ENCODE measurements around the gene NPAS2. TPM values are rescaled to one million over a fixed set of nuclear protein-coding genes. Genes with fewer than 3 reads are reported as not detected.

The NPAS2 gene
- total and polyA plus RNA-seq, 2 donors (not counting 3 experiments of a cell fraction or from before 2014, with no cell fraction given) = 29.0 to 53.9 TPM

- Histone ChIP-seq H3K79me2 (ENCODE audit: control insufficient read depth, insufficient read depth, low read length) (peaks cover 11% of the 10 kb centered on the region), H3K27me3 (ENCODE audit: control insufficient read depth in 2 of 2, insufficient read depth in 2 of 2, low read length in 2 of 2) (no peaks in the 10 kb centered on the region), H3K4me3 (replicated peaks in 1 of 3; ENCODE audit: insufficient read depth in 1 of 3, low read depth in 1 of 3, low read length in 3 of 3) (no peak overlapping the region), H3K36me3 (ENCODE audit: control insufficient read depth in 2 of 2, extremely low read depth in 1 of 2, insufficient read depth in 2 of 2, low read length in 2 of 2) (no peaks in the 10 kb centered on the region), H4K20me1 (replicated peaks; ENCODE audit: control insufficient read depth, extremely low read depth, insufficient read depth, low read length) (no peaks in the 10 kb centered on the region), H3K9me3 (replicated peaks; ENCODE audit: control insufficient read depth, insufficient read depth, low read length) (no peaks in the 10 kb centered on the region), H2AFZ (ENCODE audit: low read depth, low read length) (no peak overlapping the region), H3K27ac (ENCODE audit: insufficient read depth, low read depth, low read length) (peak overlapping the region; percentile 90), H3K9ac (replicated peaks; ENCODE audit: extremely low read depth, insufficient read depth, low read length) (no peak overlapping the region), H3K4me1 (ENCODE audit: control insufficient read depth, extremely low read depth, insufficient read depth, low read length) (peaks cover 63% of the 10 kb centered on the region), H3K9me1 (replicated peaks; ENCODE audit: control insufficient read depth, extremely low read depth, insufficient read depth, low read length) (no peaks in the 10 kb centered on the region), H3K4me2 (ENCODE audit: insufficient read depth, low read length) (no peak overlapping the region)
- CTCF ChIA-PET = interaction anchor here (0.7 to 2.4 kb wide), 3 partner anchors 47 to 59 kb away, joined by 3 to 7 read pairs (median 3); no protein-coding TSS in a partner anchor
- FAIRE-seq (no peak), DNase-seq (ENCODE audit: low read depth, low spot score) (peak; percentile 48)
- POLR2A ChIA-PET = no interaction called here
- TF ChIP-seq JUN (IDR thresholded peaks at IDR 0.05; ENCODE audit: borderline replicate concordance, insufficient read depth, insufficient read length, low read depth) (peak; percentile 42), GATA2 (IDR thresholded peaks at IDR 0.05; ENCODE audit: insufficient read depth, insufficient read length, low read depth, low read length) (no peak), POLR2AphosphoS5 (IDR thresholded peaks at IDR 0.05; ENCODE audit: insufficient read depth, low read depth, low read length) (peak; percentile 15), FOS (IDR thresholded peaks at IDR 0.05; ENCODE audit: borderline replicate concordance, insufficient read depth, low read length) (peak; percentile 54)
- intact Hi-C loops (cut with micrococcal nuclease) (no loop called here), dilution Hi-C loops (cut with MboI; ENCODE audit: extremely low pct_ligation_motif_present, low sequenced_read_pairs) (no loop called here)
- BruUV-seq (replicated peaks) = no TSS peak
These were observed 57.6 kb downstream of the NPAS2 start for GRCh38 chr2:100877555-100877954.

- no TSS peak for BruUV-seq (replicated peaks)
- H3K79me2 ChIP-seq (ENCODE audit: control insufficient read depth, insufficient read depth, low read length) = peaks cover 9% of the 10 kb centered on the region
- H3K4me1 ChIP-seq (ENCODE audit: control insufficient read depth, extremely low read depth, insufficient read depth, low read length) = peaks cover 69% of the 10 kb centered on the region
- H3K27me3 ChIP-seq (ENCODE audit: control insufficient read depth in 2 of 2, insufficient read depth in 2 of 2, low read length in 2 of 2) = no peaks in the 10 kb centered on the region
- ChIA-PET CTCF (interaction anchor here (1.0 to 2.4 kb wide), 3 partner anchors 57 to 148 kb away, joined by 3 to 7 read pairs (median 5); no protein-coding TSS in a partner anchor), POLR2A (no interaction called here)
- H3K9me1 ChIP-seq (replicated peaks; ENCODE audit: control insufficient read depth, extremely low read depth, insufficient read depth, low read length) = no peaks in the 10 kb centered on the region
- TF ChIP-seq MAX (IDR thresholded peaks at IDR 0.05; ENCODE audit: insufficient read depth, insufficient read length) (no peak), CTCF (IDR thresholded peaks at IDR 0.05; ENCODE audit: extremely low read depth in 1 of 2, insufficient read depth in 1 of 2, low read depth in 1 of 2, low read length in 2 of 2) (no peak), GATA2 (IDR thresholded peaks at IDR 0.05; ENCODE audit: insufficient read depth, insufficient read length, low read depth, low read length) (no peak), POLR2A (IDR thresholded peaks at IDR 0.05; ENCODE audit: low read depth, low read length) (no peak), FOS (IDR thresholded peaks at IDR 0.05; ENCODE audit: borderline replicate concordance, insufficient read depth, low read length) (no peak), MYC (IDR thresholded peaks at IDR 0.05; ENCODE audit: low read depth, low read length) (no peak), EZH2 (IDR thresholded peaks at IDR 0.05; ENCODE audit: borderline replicate concordance, low read depth, low read length, severe bottlenecking) (no peak), JUN (IDR thresholded peaks at IDR 0.05; ENCODE audit: borderline replicate concordance, insufficient read depth, insufficient read length, low read depth) (no peak), POLR2AphosphoS5 (IDR thresholded peaks at IDR 0.05; ENCODE audit: insufficient read depth, low read depth, low read length) (no peak)
- peak overlapping the region; percentile 90 for H3K27ac ChIP-seq (ENCODE audit: insufficient read depth, low read depth, low read length)
- DNase-seq (ENCODE audit: low read depth, low spot score) (peak; percentile 32), FAIRE-seq (no peak)
- dilution Hi-C loops (cut with MboI; ENCODE audit: extremely low pct_ligation_motif_present, low sequenced_read_pairs) = no loop called here
- H4K20me1 ChIP-seq (replicated peaks; ENCODE audit: control insufficient read depth, extremely low read depth, insufficient read depth, low read length) = no peaks in the 10 kb centered on the region
- no peaks in the 10 kb centered on the region for H3K36me3 ChIP-seq (ENCODE audit: control insufficient read depth in 2 of 2, extremely low read depth in 1 of 2, insufficient read depth in 2 of 2, low read length in 2 of 2)
- peak overlapping the region; percentile 23 for H3K4me2 ChIP-seq (ENCODE audit: insufficient read depth, low read length)
- H3K4me3 ChIP-seq (replicated peaks in 1 of 3; ENCODE audit: insufficient read depth in 1 of 3, low read depth in 1 of 3, low read length in 3 of 3) = no peak overlapping the region
- H3K9ac ChIP-seq (replicated peaks; ENCODE audit: extremely low read depth, insufficient read depth, low read length) = no peak overlapping the region
- intact Hi-C loops (cut with micrococcal nuclease) = loop anchor here (2.0 kb wide), 2 partner anchors 125 to 147 kb away; partner anchors contain the start of gene RPL31
- no peaks in the 10 kb centered on the region for H3K9me3 ChIP-seq (replicated peaks; ENCODE audit: control insufficient read depth, insufficient read depth, low read length)
- no peak overlapping the region for H2AFZ ChIP-seq (ENCODE audit: low read depth, low read length)
These were observed 58.3 kb downstream of the NPAS2 start for GRCh38 chr2:100878000-100878791.
